K562 (cell line): ENCODE measurements around the gene METTL2A. TPM values are rescaled to one million over a fixed set of nuclear protein-coding genes. Genes with fewer than 3 reads are reported as not detected.
"Not testable (repeated sequence)": the region's sequence is repeated elsewhere in the genome, so short reads cannot be mapped to it uniquely, and the experiment has no call there.

Experiments used
- ATAC-seq: fragments of 200-7000 bp; cut with Tn5 transposase; 3 replicates; pipeline ENCODE4 v1.9.1; 2020; ENCODE audit warnings: moderate library complexity
- BruUV-seq: library from RNA; stranded (reverse); fragments of 400-500 nt; replicated peaks from 2 replicates; lab custom pipeline; 2021; lab: Mats Ljungman, UMichigan
- CTCF ChIA-PET: fragments of 300-600 bp; formaldehyde crosslinking; extraction: SDS; loops from one replicate; lab custom pipeline; 2021; ENCODE audit warnings: low intra/inter-chr PET ratio; lab: Yijun Ruan, JAX
- POLR2A ChIA-PET: fragments of 300-600, 350-650 bp; sonication (Branson Sonifier 250); formaldehyde crosslinking; extraction: SDS; loops from one replicate; lab custom pipeline; 2021; ENCODE audit warnings: antibody characterized with exemption, inconsistent platforms; lab: Yijun Ruan, JAX
- DNase-seq, 4 experiments: peaks; one replicate each; pipeline versions ENCODE4 v3.0.0 to v3.0.0-alpha.2; 2011 to 2018; ENCODE audit warnings: low spot score in 3 of 4, mixed read lengths in 3 of 4; ENCODE audit errors: extremely low read depth in 1 of 4
- FAIRE-seq: peaks from 2 replicates; lab custom pipeline; 2011; peaks lifted over from hg19 to GRCh38; lab: Jason Lieb, UNC
- H2AFZ ChIP-seq: 2 replicates; pipeline ENCODE4 v1.6.0; 2011; ENCODE audit warnings: low read depth, low read length, control low read depth, inconsistent platforms
- H3K27ac ChIP-seq: fragments of 200-600 bp; 3 replicates; pipeline ENCODE4 v1.8.0; 2011; ENCODE audit warnings: low read depth, mild to moderate bottlenecking, control low read depth, inconsistent platforms, low read length, moderate library complexity, mixed read lengths; ENCODE audit errors: extremely low read depth
- H3K27me3 ChIP-seq, 2 experiments: fragments of 300-600 bp in 1 of 2; 2 replicates in 1 of 2; 3 replicates in 1 of 2; pipeline versions ENCODE4 v1.6.0 to v1.8.0; 2011; ENCODE audit warnings: inconsistent platforms in 2 of 2, low read length in 2 of 2, mild to moderate bottlenecking in 1 of 2, mixed read lengths in 1 of 2, moderate library complexity in 1 of 2; ENCODE audit not compliant: control insufficient read depth in 2 of 2, insufficient read depth in 2 of 2
- H3K36me3 ChIP-seq: fragments of 300-600 bp; 3 replicates; pipeline ENCODE4 v1.8.0; 2011; ENCODE audit warnings: mild to moderate bottlenecking, low read length, inconsistent platforms; ENCODE audit not compliant: control insufficient read depth, insufficient read depth
- H3K4me1 ChIP-seq, 2 experiments: fragments of 200-600 bp in 1 of 2; replicated peaks in 1 of 2; 2 replicates in 1 of 2; 3 replicates in 1 of 2; pipeline versions ENCODE4 v1.5.1 to v1.8.0; 2011; ENCODE audit warnings: inconsistent platforms in 2 of 2, low read length in 2 of 2, mild to moderate bottlenecking in 1 of 2, mixed read lengths in 1 of 2, moderate library complexity in 1 of 2; ENCODE audit not compliant: control insufficient read depth in 2 of 2, insufficient read depth in 2 of 2
- H3K4me2 ChIP-seq: 2 replicates; pipeline ENCODE4 v1.6.1; 2011; ENCODE audit warnings: low read length, control low read depth, inconsistent platforms, mixed read lengths; ENCODE audit not compliant: insufficient read depth
- H3K4me3 ChIP-seq: fragments of 200-600 bp; sonication (generic), shearing (Covaris generic); 2 replicates; pipeline ENCODE4 v1.5.1; 2016; ENCODE audit warnings: control low read depth, inconsistent platforms
- H3K79me2 ChIP-seq: fragments of 200-600 bp; 3 replicates; pipeline ENCODE4 v1.8.0; 2011; ENCODE audit warnings: low read length, inconsistent platforms; ENCODE audit not compliant: control insufficient read depth, insufficient read depth
- H3K9ac ChIP-seq, 2 experiments: 2 replicates each; pipeline versions ENCODE4 v1.6.0 to v1.6.1; 2011; ENCODE audit warnings: low read depth in 2 of 2, low read length in 2 of 2, control low read depth in 1 of 2, inconsistent platforms in 1 of 2, mild to moderate bottlenecking in 1 of 2, mixed read lengths in 1 of 2; ENCODE audit not compliant: insufficient read depth in 1 of 2
- H3K9me1 ChIP-seq: one replicate; pipeline ENCODE4 v1.6.0; 2011; ENCODE audit warnings: inconsistent platforms, mild to moderate bottlenecking, low read length, moderate library complexity; ENCODE audit not compliant: control insufficient read depth, insufficient read depth
- H3K9me3 ChIP-seq: replicated peaks from 2 replicates; pipeline ENCODE4 v1.5.1; 2011; ENCODE audit warnings: low read depth, low read length, inconsistent platforms; ENCODE audit not compliant: control insufficient read depth, insufficient read depth
- H4K20me1 ChIP-seq: replicated peaks from 2 replicates; pipeline ENCODE4 v1.6.1; 2011; ENCODE audit warnings: low read length, inconsistent platforms, mixed read lengths; ENCODE audit not compliant: control insufficient read depth, insufficient read depth
- BRD4 ChIP-seq: fragments of 200-600 bp; sonication (generic); IDR thresholded peaks from 2 replicates; pipeline ENCODE4 v1.6.1; 2017; ENCODE audit warnings: inconsistent platforms
- CHD1 ChIP-seq: fragments of 200-600 bp; sonication (generic); IDR thresholded peaks from one replicate; pipeline ENCODE4 v1.6.1; 2012; ENCODE audit warnings: mild to moderate bottlenecking, moderate library complexity, low read length, inconsistent platforms
- NR2C2 ChIP-seq, 2 experiments: fragments of 200-800 bp in 1 of 2; sonication (Bioruptor generic) in 1 of 2; sonication (generic) in 1 of 2; formaldehyde crosslinking in 1 of 2; IDR thresholded peaks; 2 replicates each; pipeline versions ENCODE4 v1.6.1 to v1.8.0; 2016 to 2022; ENCODE audit warnings: mild to moderate bottlenecking in 1 of 2, missing compliant biosample characterization in 1 of 2, missing genetic modification characterization in 1 of 2, missing genetic modification reagents in 1 of 2
- PHF8 ChIP-seq: fragments of 200-600 bp; sonication (generic); IDR thresholded peaks from 2 replicates; pipeline ENCODE4 v1.6.1; 2012; ENCODE audit warnings: mixed run types, mild to moderate bottlenecking, inconsistent platforms, low read length, moderate library complexity, borderline replicate concordance
- RBBP5 ChIP-seq: fragments of 200-600 bp; sonication (generic); IDR thresholded peaks from 2 replicates; pipeline ENCODE4 v1.6.1; 2012; ENCODE audit warnings: borderline replicate concordance, mild to moderate bottlenecking, low read length, control low read depth, inconsistent platforms; ENCODE audit not compliant: insufficient read depth, poor library complexity, severe bottlenecking
- RBFOX2 ChIP-seq: fragments of 200-400 bp; formaldehyde crosslinking; IDR thresholded peaks from 2 replicates; pipeline ENCODE4 v1.6.1; 2017; ENCODE audit warnings: low read depth, mild to moderate bottlenecking, low read length, moderate library complexity
- SAP30 ChIP-seq: fragments of 200-600 bp; sonication (generic); IDR thresholded peaks from 2 replicates; pipeline ENCODE4 v1.6.1; 2012; ENCODE audit warnings: borderline replicate concordance, low read depth, mild to moderate bottlenecking, moderate library complexity, low read length, control low read depth, inconsistent platforms; ENCODE audit not compliant: insufficient read depth, poor library complexity, severe bottlenecking
- YY1 ChIP-seq, 3 experiments: IDR thresholded peaks; 2 replicates each; pipeline ENCODE4 v1.6.1; 2011; ENCODE audit warnings: low read length in 2 of 3, mild to moderate bottlenecking in 2 of 3, moderate library complexity in 2 of 3, borderline replicate concordance in 1 of 3, control low read depth in 1 of 3, low read depth in 1 of 3; ENCODE audit not compliant: insufficient read depth in 3 of 3, insufficient replicate concordance in 2 of 3, control insufficient read depth in 1 of 3, insufficient read length in 1 of 3; ENCODE audit errors: extremely low read depth in 1 of 3
- ZFX ChIP-seq: sonication (generic); formaldehyde crosslinking; IDR thresholded peaks from 2 replicates; pipeline ENCODE4 v1.8.0; 2022; ENCODE audit warnings: mild to moderate bottlenecking, missing genetic modification reagents, moderate library complexity
- WGBS: fragments of 100-300 bp; shearing (Covaris generic); methylation state at CpG from one replicate; pipeline ENCODE4 v1.1.6; 2016; ENCODE audit warnings: low coverage, mixed read lengths; ENCODE audit not compliant: insufficient coverage; ENCODE audit errors: missing lambda C conversion rate; 5-methylcytosine and 5-hydroxymethylcytosine counted together
- in situ Hi-C: fragments of 300-500 bp; cut with MboI; formaldehyde crosslinking; loops from 4 replicates; pipeline ENCODE4 v1.15.0; 2018; ENCODE audit warnings: inconsistent platforms, mixed read lengths
- intact Hi-C: fragments of 100-400 bp; cut with micrococcal nuclease; formaldehyde crosslinking; loops from 2 replicates; pipeline ENCODE4 v1.14.2; 2022
- polyA plus RNA-seq, 8 experiments: library from polyadenylated mRNA; depleted of rRNA in 4 of 8; stranded (reverse) in 5 of 8; unstranded in 3 of 8; fragments of >200 nt; fragmentation: Nextera tagmentation in 2 of 8; fragmentation: Illumina TruSeq in 1 of 8; extraction: Ambion mirVana in 2 of 8; extraction: Trizol in 1 of 8; gene quantifications; 2 replicates each; pipeline versions ENCODE4 v1.2.1 to v1.2.3, GENCODE V29; 2011 to 2014; ENCODE audit warnings: inconsistent platforms in 1 of 8, missing spikeins in 1 of 8
- total RNA-seq, 7 experiments: library from RNA; depleted of rRNA in 6 of 7; stranded (reverse); fragments of >200 nt in 6 of 7; fragmentation: Illumina TruSeq in 2 of 7; extraction: Trizol in 2 of 7; gene quantifications; 2 replicates each; pipeline versions ENCODE4 v1.2.1 to v1.2.3, GENCODE V29; 2011 to 2021; ENCODE audit warnings: low replicate concordance in 1 of 7

Gene METTL2A
- total and polyA plus RNA-seq, 9 of the 15 experiments (the other 6 are each of a cell fraction or from before 2014, with no cell fraction given) = 21.0 to 52.5 (median 33.2) TPM

- Histone ChIP-seq H3K36me3 (peaks cover 19% of the 10 kb centered on the region; the same call in 2 of the 3 replicates), H3K79me2 (peaks cover 53% of the 10 kb centered on the region), H3K27ac (peak overlapping the region; percentile 83), H3K9ac (peak overlapping the region; percentile 73 to 92), H3K4me3 (peak overlapping the region; percentile 57), H3K4me2 (peak overlapping the region; percentile 64)
- WGBS = 0% methylated on average over 13 of the region's 22 CpGs
- FAIRE-seq (peak; percentile 84), ATAC-seq (peak; percentile 24), DNase-seq (peak in 1 of 4 experiments; percentile 29)
- intact Hi-C loops = loop anchor here (10.0 kb wide), 1 partner anchor 55 kb away; the partner anchor contains the start of gene METTL2A
- H4K20me1 ChIP-seq; CTCF ChIA-PET; H3K4me1 ChIP-seq; POLR2A ChIA-PET; H2AFZ ChIP-seq; H3K27me3 ChIP-seq; H3K9me3 ChIP-seq; in situ Hi-C loops; H3K9me1 ChIP-seq; TF ChIP-seq NR2C2 (CRISPR knock-in tag; IDR thresholded peaks at IDR 0.05): not testable (repeated sequence)
- TSS peak; percentile 59 for BruUV-seq
- peak; percentile 32; the same call in 1 of the 2 replicates for TF ChIP-seq ZFX (CRISPR knock-in tag)
- peak; percentile 4; the same call in 1 of the 2 replicates for TF ChIP-seq RBFOX2
- TF ChIP-seq CHD1 = peak; percentile 70
- TF ChIP-seq RBBP5 = peak; percentile 22
- 0 out of 2 replicates have a peak, but pooled peaks have one; percentile 70 for TF ChIP-seq BRD4
- peak; percentile 36 for TF ChIP-seq SAP30
- peak; percentile 15; the same call in 1 of the 2 replicates for TF ChIP-seq NR2C2 (tag; IDR thresholded peaks at IDR 0.05)
- TF ChIP-seq YY1 (IDR thresholded peaks at IDR 0.05; ENCODE audit: borderline replicate concordance in 1 of 3, control insufficient read depth in 1 of 3, extremely low read depth in 1 of 3, insufficient read depth in 3 of 3, insufficient read length in 1 of 3, insufficient replicate concordance in 2 of 3, low read depth in 1 of 3, low read length in 2 of 3) = peak in 1 of 3 experiments; percentile 16
- 0 out of 2 replicates have a peak, but pooled peaks have one; percentile 21 for TF ChIP-seq PHF8
These were observed 56.1 kb downstream of the METTL2A start for GRCh38 chr17:62479639-62480258.

- CTCF ChIA-PET, H3K27me3 ChIP-seq, H3K9me3 ChIP-seq, ATAC-seq, in situ Hi-C loops, H3K4me1 ChIP-seq, H2AFZ ChIP-seq, BruUV-seq, H3K4me3 ChIP-seq, H3K9me1 ChIP-seq, H3K4me2 ChIP-seq, H3K9ac ChIP-seq, H3K27ac ChIP-seq, DNase-seq, FAIRE-seq, intact Hi-C loops, H4K20me1 ChIP-seq: not testable (repeated sequence)
- 78% methylated on average over 2 of the region's 3 CpGs for WGBS
- Histone ChIP-seq H3K36me3 (peaks cover 31% of the 10 kb centered on the region; the same call in 2 of the 3 replicates), H3K79me2 (peaks cover 72% of the 10 kb centered on the region)
- POLR2A ChIA-PET = interaction anchor here (0.8 kb wide), 1 partner anchor 8 kb away, joined by 4 read pairs; no protein-coding TSS in a partner anchor
These were observed 58.9 kb downstream of the METTL2A start for GRCh38 chr17:62482553-62482952.
